WTC11 (cell line): ENCODE results near the gene ELAC2. TPM values are rescaled to one million over a fixed set of nuclear protein-coding genes. Genes with fewer than 3 reads are reported as not detected.

Source experiments
- ATAC-seq: fragments of 200-7000 bp; cut with Tn5 transposase; 2 replicates; pipeline ENCODE4 v1.10.0; 2021; ENCODE audit warnings: mild to moderate bottlenecking, moderate library complexity
- CTCF ChIA-PET: fragments of 300-600 bp; sonication (Branson Sonifier 250); formaldehyde crosslinking; loops from one replicate; lab custom pipeline; 2021; ENCODE audit warnings: antibody characterized with exemption; lab: Charles Lee
- POLR2A ChIA-PET: fragments of 350-600 bp; sonication (Branson Sonifier 250); formaldehyde crosslinking; loops from one replicate; lab custom pipeline; 2021; ENCODE audit warnings: antibody characterized with exemption; lab: Charles Lee
- DNase-seq: peaks from one replicate; pipeline ENCODE4 v3.0.0; 2021; ENCODE audit warnings: low spot score
- H3K27ac Mint-ChIP-seq: 2 replicates; pipeline ENCODE4 v1.8.0; 2021; ENCODE audit warnings: mixed read lengths
- H3K27me3 Mint-ChIP-seq: 2 replicates; pipeline ENCODE4 v1.8.0; 2021; ENCODE audit warnings: low read depth, mild to moderate bottlenecking, moderate library complexity, mixed read lengths
- H3K36me3 Mint-ChIP-seq: 2 replicates; pipeline ENCODE4 v1.8.0; 2021; ENCODE audit warnings: mixed read lengths
- H3K4me1 Mint-ChIP-seq: 2 replicates; pipeline ENCODE4 v1.8.0; 2022; ENCODE audit warnings: mixed read lengths
- H3K4me3 Mint-ChIP-seq: 2 replicates; pipeline ENCODE4 v1.8.0; 2021; ENCODE audit warnings: mild to moderate bottlenecking, moderate library complexity, mixed read lengths
- H3K9me3 Mint-ChIP-seq: 2 replicates; pipeline ENCODE4 v1.8.0; 2021; ENCODE audit warnings: mixed read lengths
- EMX1 ChIP-seq: fragments of 250-450 bp; sonication (Bioruptor Pico); IDR thresholded peaks from 2 replicates; pipeline ENCODE4 v1.8.0; 2021; ENCODE audit warnings: mild to moderate bottlenecking
- IRF2 ChIP-seq: sonication (generic); formaldehyde crosslinking; IDR thresholded peaks from 2 replicates; pipeline ENCODE4 v1.8.0; 2022; ENCODE audit warnings: low read depth, missing genetic modification reagents, borderline replicate concordance
- JAZF1 ChIP-seq: fragments of 250-450 bp; sonication (Bioruptor Pico); IDR thresholded peaks from 2 replicates; pipeline ENCODE4 v1.9.0; 2021; ENCODE audit warnings: moderate library complexity, mild to moderate bottlenecking, inconsistent platforms
- KAT7 ChIP-seq: sonication (generic); formaldehyde crosslinking; IDR thresholded peaks from 2 replicates; pipeline ENCODE4 v1.8.1; 2023; ENCODE audit warnings: missing genetic modification reagents, mild to moderate bottlenecking, borderline replicate concordance
- MXD4 ChIP-seq: fragments of 250-450 bp; sonication (Bioruptor Pico); IDR thresholded peaks from 2 replicates; pipeline ENCODE4 v1.8.0; 2021; ENCODE audit warnings: mild to moderate bottlenecking, moderate library complexity, borderline replicate concordance
- MYBL2 ChIP-seq: sonication (generic); formaldehyde crosslinking; IDR thresholded peaks from 2 replicates; pipeline ENCODE4 v1.8.1; 2023; ENCODE audit warnings: mild to moderate bottlenecking, moderate library complexity, missing genetic modification reagents
- NR1H2 ChIP-seq: sonication (generic); formaldehyde crosslinking; IDR thresholded peaks from 2 replicates; pipeline ENCODE4 v1.9.0; 2021; ENCODE audit warnings: mild to moderate bottlenecking, moderate library complexity, missing genetic modification reagents
- RORB ChIP-seq: fragments of 250-450 bp; sonication (Bioruptor Pico); IDR thresholded peaks from 2 replicates; pipeline ENCODE4 v1.9.0; 2021; ENCODE audit warnings: mild to moderate bottlenecking
- TCF7 ChIP-seq: sonication (generic); formaldehyde crosslinking; IDR thresholded peaks from 2 replicates; pipeline ENCODE4 v1.8.0; 2022; ENCODE audit warnings: mild to moderate bottlenecking, low read depth, missing genetic modification reagents, moderate library complexity
- ZNF232 ChIP-seq: sonication (generic); formaldehyde crosslinking; IDR thresholded peaks from 2 replicates; pipeline ENCODE4 v1.8.0; 2022; ENCODE audit warnings: mild to moderate bottlenecking, missing genetic modification reagents
- ZNF263 ChIP-seq: sonication (generic); formaldehyde crosslinking; IDR thresholded peaks from 2 replicates; pipeline ENCODE4 v1.8.1; 2022; ENCODE audit warnings: low read depth, mild to moderate bottlenecking, moderate library complexity, missing genetic modification reagents
- ZNF671 ChIP-seq: fragments of 250-450 bp; sonication (Bioruptor Pico); IDR thresholded peaks from 2 replicates; pipeline ENCODE4 v1.8.0; 2021; ENCODE audit warnings: mild to moderate bottlenecking
- total RNA-seq: library from RNA; stranded (reverse); gene quantifications from 3 replicates; pipeline ENCODE4 v1.2.3, GENCODE V29; 2021
- TF ChIP-seq, protein P1 (sequence below): sonication (generic); formaldehyde crosslinking; IDR thresholded peaks from 2 replicates; pipeline ENCODE4 v1.8.0; 2022; ENCODE audit warnings: mild to moderate bottlenecking, missing genetic modification reagents
- TF ChIP-seq, protein P2 (sequence below): sonication (generic); formaldehyde crosslinking; IDR thresholded peaks from 2 replicates; pipeline ENCODE4 v1.8.0; 2023; ENCODE audit warnings: missing genetic modification reagents, mild to moderate bottlenecking, borderline replicate concordance
- TF ChIP-seq, protein P3 (sequence below): fragments of 250-450 bp; sonication (Bioruptor Pico); IDR thresholded peaks from 2 replicates; pipeline ENCODE4 v1.9.0; 2021; ENCODE audit warnings: mild to moderate bottlenecking
- TF ChIP-seq, protein P4 (sequence below): sonication (generic); formaldehyde crosslinking; IDR thresholded peaks from 2 replicates; pipeline ENCODE4 v1.8.1; 2022; ENCODE audit warnings: low read depth, mild to moderate bottlenecking, moderate library complexity, missing genetic modification reagents, borderline replicate concordance
- TF ChIP-seq, protein P5 (sequence below): sonication (generic); formaldehyde crosslinking; IDR thresholded peaks from 2 replicates; pipeline ENCODE4 v1.8.0; 2023; ENCODE audit warnings: mild to moderate bottlenecking, missing genetic modification reagents

The ELAC2 gene
- total RNA-seq, 1 experiment from 2014 or later, result 86.9 TPM

DNA sequence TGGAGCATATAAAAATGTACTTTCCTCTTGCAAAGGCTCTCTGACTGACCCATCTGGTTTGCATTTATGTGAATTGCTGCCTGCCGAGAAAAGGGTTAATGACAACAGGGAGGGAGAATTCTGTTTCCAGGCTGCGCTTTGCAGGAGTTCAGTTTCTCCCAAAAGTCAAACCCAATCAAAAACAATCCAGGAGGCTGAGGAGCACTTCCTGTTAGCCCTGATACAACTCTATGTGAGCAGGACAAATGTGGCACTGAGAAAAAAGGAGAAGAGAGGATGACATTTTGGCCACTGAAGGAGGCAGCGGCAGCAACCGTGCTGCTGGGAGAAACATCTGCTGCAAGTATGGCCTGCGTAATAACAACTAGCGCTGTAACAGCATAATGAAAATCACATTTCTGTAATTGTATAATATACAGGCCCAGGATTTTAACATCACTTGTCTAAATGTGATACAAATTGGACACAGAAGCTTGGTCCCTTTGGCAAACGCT is 26.8 kb upstream of the ELAC2 start:
- no peak for TF ChIP-seq KAT7 (CRISPR knock-in tag)
- no peak for TF ChIP-seq MXD4 (CRISPR knock-in tag)
- TF ChIP-seq, protein P1, sequence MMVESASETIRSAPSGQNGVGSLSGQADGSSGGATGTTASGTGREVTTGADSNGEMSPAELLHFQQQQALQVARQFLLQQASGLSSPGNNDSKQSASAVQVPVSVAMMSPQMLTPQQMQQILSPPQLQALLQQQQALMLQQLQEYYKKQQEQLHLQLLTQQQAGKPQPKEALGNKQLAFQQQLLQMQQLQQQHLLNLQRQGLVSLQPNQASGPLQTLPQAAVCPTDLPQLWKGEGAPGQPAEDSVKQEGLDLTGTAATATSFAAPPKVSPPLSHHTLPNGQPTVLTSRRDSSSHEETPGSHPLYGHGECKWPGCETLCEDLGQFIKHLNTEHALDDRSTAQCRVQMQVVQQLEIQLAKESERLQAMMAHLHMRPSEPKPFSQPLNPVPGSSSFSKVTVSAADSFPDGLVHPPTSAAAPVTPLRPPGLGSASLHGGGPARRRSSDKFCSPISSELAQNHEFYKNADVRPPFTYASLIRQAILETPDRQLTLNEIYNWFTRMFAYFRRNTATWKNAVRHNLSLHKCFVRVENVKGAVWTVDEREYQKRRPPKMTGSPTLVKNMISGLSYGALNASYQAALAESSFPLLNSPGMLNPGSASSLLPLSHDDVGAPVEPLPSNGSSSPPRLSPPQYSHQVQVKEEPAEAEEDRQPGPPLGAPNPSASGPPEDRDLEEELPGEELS (CRISPR knock-in tag), result no peak
- TF ChIP-seq, all 79 proteins: peak for 0
- H3K27me3 Mint-ChIP-seq, result no peaks in the 10 kb centered on the region; the same call in 1 of the 2 replicates
- no peaks in the 10 kb centered on the region for H3K4me1 Mint-ChIP-seq
- ChIA-PET POLR2A (no interaction called here), CTCF (interaction anchor here (1.0 kb wide), 1 partner anchor 13 kb away, joined by 9 read pairs; no protein-coding TSS in a partner anchor)
- H3K36me3 Mint-ChIP-seq, result no peaks in the 10 kb centered on the region
- DNase-seq (no peak), ATAC-seq (no peak)
- no peak overlapping the region for H3K4me3 Mint-ChIP-seq
- peaks cover 6% of the 10 kb centered on the region for H3K9me3 Mint-ChIP-seq
- H3K27ac Mint-ChIP-seq, result no peak overlapping the region

DNA sequence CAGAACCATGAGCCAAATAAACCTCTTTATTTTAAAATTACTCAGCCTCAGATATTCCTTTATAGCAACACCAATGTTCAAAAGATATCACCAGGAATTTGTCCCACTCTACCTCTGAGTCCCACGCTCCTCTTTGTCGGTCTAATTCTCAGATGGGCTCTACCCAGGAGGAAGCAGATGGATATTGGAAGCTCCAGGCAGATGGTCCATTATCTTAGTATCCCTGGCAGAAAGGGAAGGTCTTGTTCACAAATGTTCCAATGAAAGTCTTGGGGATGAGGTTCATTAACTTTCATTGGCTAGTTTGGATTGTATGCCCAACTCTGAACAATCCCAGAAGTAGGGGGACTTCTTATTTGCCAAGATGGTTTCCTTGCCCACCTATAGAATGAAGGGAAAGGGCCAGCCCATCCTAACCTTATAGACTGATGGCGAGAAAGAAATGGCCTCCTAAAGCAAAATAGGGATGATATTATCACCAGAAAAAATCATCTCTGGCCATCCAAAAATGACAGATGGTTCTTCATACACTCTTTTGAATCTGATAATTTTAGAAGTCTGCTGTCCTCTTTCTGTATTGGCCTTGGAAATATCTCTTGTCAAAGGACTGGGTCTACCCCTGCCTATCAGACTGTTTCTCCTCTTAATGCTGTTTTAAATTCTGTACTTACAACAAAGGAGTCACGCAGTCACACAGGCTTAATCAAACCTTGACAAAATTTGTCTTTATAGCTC is 21.3 kb upstream of the ELAC2 start:
- no peak overlapping the region for H3K4me3 Mint-ChIP-seq
- DNase-seq (no peak), ATAC-seq (no peak)
- H3K9me3 Mint-ChIP-seq, result peaks cover 42% of the 10 kb centered on the region
- H3K27me3 Mint-ChIP-seq, result peaks cover 5% of the 10 kb centered on the region; the same call in 1 of the 2 replicates
- H3K27ac Mint-ChIP-seq, result no peak overlapping the region
- ChIA-PET POLR2A (no interaction called here), CTCF (interaction anchor here (2.5 kb wide), 1 partner anchor 8 kb away, joined by 13 read pairs; no protein-coding TSS in a partner anchor)
- peaks cover 15% of the 10 kb centered on the region for H3K36me3 Mint-ChIP-seq
- TF ChIP-seq ZNF232 (CRISPR knock-in tag), result no peak
- TF ChIP-seq, protein P2, sequence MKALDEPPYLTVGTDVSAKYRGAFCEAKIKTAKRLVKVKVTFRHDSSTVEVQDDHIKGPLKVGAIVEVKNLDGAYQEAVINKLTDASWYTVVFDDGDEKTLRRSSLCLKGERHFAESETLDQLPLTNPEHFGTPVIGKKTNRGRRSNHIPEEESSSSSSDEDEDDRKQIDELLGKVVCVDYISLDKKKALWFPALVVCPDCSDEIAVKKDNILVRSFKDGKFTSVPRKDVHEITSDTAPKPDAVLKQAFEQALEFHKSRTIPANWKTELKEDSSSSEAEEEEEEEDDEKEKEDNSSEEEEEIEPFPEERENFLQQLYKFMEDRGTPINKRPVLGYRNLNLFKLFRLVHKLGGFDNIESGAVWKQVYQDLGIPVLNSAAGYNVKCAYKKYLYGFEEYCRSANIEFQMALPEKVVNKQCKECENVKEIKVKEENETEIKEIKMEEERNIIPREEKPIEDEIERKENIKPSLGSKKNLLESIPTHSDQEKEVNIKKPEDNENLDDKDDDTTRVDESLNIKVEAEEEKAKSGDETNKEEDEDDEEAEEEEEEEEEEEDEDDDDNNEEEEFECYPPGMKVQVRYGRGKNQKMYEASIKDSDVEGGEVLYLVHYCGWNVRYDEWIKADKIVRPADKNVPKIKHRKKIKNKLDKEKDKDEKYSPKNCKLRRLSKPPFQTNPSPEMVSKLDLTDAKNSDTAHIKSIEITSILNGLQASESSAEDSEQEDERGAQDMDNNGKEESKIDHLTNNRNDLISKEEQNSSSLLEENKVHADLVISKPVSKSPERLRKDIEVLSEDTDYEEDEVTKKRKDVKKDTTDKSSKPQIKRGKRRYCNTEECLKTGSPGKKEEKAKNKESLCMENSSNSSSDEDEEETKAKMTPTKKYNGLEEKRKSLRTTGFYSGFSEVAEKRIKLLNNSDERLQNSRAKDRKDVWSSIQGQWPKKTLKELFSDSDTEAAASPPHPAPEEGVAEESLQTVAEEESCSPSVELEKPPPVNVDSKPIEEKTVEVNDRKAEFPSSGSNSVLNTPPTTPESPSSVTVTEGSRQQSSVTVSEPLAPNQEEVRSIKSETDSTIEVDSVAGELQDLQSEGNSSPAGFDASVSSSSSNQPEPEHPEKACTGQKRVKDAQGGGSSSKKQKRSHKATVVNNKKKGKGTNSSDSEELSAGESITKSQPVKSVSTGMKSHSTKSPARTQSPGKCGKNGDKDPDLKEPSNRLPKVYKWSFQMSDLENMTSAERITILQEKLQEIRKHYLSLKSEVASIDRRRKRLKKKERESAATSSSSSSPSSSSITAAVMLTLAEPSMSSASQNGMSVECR (CRISPR knock-in tag), result no peak
- TF ChIP-seq TCF7 (CRISPR knock-in tag), result no peak
- no peak for TF ChIP-seq ZNF263 (CRISPR knock-in tag)
- TF ChIP-seq, protein P3, sequence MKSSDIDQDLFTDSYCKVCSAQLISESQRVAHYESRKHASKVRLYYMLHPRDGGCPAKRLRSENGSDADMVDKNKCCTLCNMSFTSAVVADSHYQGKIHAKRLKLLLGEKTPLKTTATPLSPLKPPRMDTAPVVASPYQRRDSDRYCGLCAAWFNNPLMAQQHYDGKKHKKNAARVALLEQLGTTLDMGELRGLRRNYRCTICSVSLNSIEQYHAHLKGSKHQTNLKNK (CRISPR knock-in tag), result no peak
- TF ChIP-seq NR1H2, result no peak
- TF ChIP-seq, protein P4, sequence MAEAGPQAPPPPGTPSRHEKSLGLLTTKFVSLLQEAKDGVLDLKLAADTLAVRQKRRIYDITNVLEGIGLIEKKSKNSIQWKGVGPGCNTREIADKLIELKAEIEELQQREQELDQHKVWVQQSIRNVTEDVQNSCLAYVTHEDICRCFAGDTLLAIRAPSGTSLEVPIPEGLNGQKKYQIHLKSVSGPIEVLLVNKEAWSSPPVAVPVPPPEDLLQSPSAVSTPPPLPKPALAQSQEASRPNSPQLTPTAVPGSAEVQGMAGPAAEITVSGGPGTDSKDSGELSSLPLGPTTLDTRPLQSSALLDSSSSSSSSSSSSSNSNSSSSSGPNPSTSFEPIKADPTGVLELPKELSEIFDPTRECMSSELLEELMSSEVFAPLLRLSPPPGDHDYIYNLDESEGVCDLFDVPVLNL (CRISPR knock-in tag), result no peak
- TF ChIP-seq JAZF1 (CRISPR knock-in tag), result no peak
- no peak for TF ChIP-seq EMX1 (CRISPR knock-in tag)
- no peak for TF ChIP-seq MYBL2 (CRISPR knock-in tag)
- TF ChIP-seq IRF2, result no peak
- TF ChIP-seq, protein P5, sequence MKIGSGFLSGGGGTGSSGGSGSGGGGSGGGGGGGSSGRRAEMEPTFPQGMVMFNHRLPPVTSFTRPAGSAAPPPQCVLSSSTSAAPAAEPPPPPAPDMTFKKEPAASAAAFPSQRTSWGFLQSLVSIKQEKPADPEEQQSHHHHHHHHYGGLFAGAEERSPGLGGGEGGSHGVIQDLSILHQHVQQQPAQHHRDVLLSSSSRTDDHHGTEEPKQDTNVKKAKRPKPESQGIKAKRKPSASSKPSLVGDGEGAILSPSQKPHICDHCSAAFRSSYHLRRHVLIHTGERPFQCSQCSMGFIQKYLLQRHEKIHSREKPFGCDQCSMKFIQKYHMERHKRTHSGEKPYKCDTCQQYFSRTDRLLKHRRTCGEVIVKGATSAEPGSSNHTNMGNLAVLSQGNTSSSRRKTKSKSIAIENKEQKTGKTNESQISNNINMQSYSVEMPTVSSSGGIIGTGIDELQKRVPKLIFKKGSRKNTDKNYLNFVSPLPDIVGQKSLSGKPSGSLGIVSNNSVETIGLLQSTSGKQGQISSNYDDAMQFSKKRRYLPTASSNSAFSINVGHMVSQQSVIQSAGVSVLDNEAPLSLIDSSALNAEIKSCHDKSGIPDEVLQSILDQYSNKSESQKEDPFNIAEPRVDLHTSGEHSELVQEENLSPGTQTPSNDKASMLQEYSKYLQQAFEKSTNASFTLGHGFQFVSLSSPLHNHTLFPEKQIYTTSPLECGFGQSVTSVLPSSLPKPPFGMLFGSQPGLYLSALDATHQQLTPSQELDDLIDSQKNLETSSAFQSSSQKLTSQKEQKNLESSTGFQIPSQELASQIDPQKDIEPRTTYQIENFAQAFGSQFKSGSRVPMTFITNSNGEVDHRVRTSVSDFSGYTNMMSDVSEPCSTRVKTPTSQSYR, result no peak
- TF ChIP-seq RORB, result no peak
- TF ChIP-seq ZNF671 (CRISPR knock-in tag), result no peak
- TF ChIP-seq, all 79 proteins: peak for 0
- H3K4me1 Mint-ChIP-seq, result no peaks in the 10 kb centered on the region
